HS-5 (cell line): ENCODE results near the gene RCOR3.
"Not testable (repeated sequence)": the region's sequence is repeated elsewhere in the genome, so short reads cannot be mapped to it uniquely, and the experiment has no call there.

Experiments
- DNase-seq: peaks from one replicate; pipeline ENCODE4 v3.0.0-alpha.2; 2012; ENCODE audit warnings: low read depth

The RCOR3 gene

GRCh38 chr1:211340622-211341507 lies 81.7 kb downstream of the RCOR3 start:
- DNase-seq: no peak

GRCh38 chr1:211341999-211342398 lies 82.8 kb downstream of the RCOR3 start:
- DNase-seq: no peak

- no peak for DNase-seq
Measured at GRCh38 chr1:211343607-211344006, 84.4 kb downstream of the RCOR3 start.

GRCh38 chr1:211344152-211344618 lies 85.0 kb downstream of the RCOR3 start:
- no peak for DNase-seq

- DNase-seq: no peak
Measured at GRCh38 chr1:211345719-211346118, 86.6 kb downstream of the RCOR3 start.

GRCh38 chr1:211347077-211347844 lies 88.1 kb downstream of the RCOR3 start:
- DNase-seq: no peak

GRCh38 chr1:211348547-211348946 lies 89.4 kb downstream of the RCOR3 start:
- no peak for DNase-seq

- no peak for DNase-seq
Measured at GRCh38 chr1:211349741-211350140, 90.6 kb downstream of the RCOR3 start.

- not testable (repeated sequence) for DNase-seq
Measured at GRCh38 chr1:211352055-211352454, 92.9 kb downstream of the RCOR3 start.

- no peak for DNase-seq
Measured at GRCh38 chr1:211352465-211352864, 93.3 kb downstream of the RCOR3 start.

- no peak for DNase-seq
Measured at GRCh38 chr1:211352985-211353515, 93.9 kb downstream of the RCOR3 start.

- no peak for DNase-seq
Measured at GRCh38 chr1:211353562-211354212, 94.5 kb downstream of the RCOR3 start.

GRCh38 chr1:211355873-211356272 lies 96.7 kb downstream of the RCOR3 start:
- DNase-seq: no peak

- no peak for DNase-seq
Measured at GRCh38 chr1:211356723-211357407, 97.7 kb downstream of the RCOR3 start.

- DNase-seq: no peak
Measured at GRCh38 chr1:211358685-211359084, 99.5 kb downstream of the RCOR3 start.

- DNase-seq: no peak
Measured at GRCh38 chr1:211359876-211360275, 100.7 kb downstream of the RCOR3 start.

- no peak for DNase-seq
Measured at GRCh38 chr1:211361202-211361601, 102.0 kb downstream of the RCOR3 start.
